GM23248 (cell line): Measurements from ENCODE around the gene SETBP1. TPM values are rescaled to one million over a fixed set of nuclear protein-coding genes. Genes with fewer than 3 reads are reported as not detected.
A peak's percentile ranks its signal among the peaks of the same experiment; 100 is the strongest.

Source experiments
- DNase-seq: peaks from one replicate; pipeline ENCODE4 v3.0.0-alpha.2; 2015
- H2AFZ ChIP-seq: fragments of 200-600 bp; sonication (generic); 2 replicates; pipeline ENCODE4 v1.6.1; 2016; ENCODE audit warnings: antibody characterized with exemption
- H3F3A ChIP-seq: fragments of 200-600 bp; sonication (generic); 2 replicates; pipeline ENCODE4 v1.6.1; 2016; ENCODE audit warnings: mild to moderate bottlenecking, antibody characterized with exemption, mixed run types; ENCODE audit not compliant: insufficient read depth
- H3K27ac ChIP-seq: fragments of 200-600 bp; sonication (generic); 2 replicates; pipeline ENCODE4 v1.5.1; 2016; ENCODE audit warnings: mild to moderate bottlenecking
- H3K27me3 ChIP-seq: fragments of 200-600 bp; sonication (generic); replicated peaks from 2 replicates; pipeline ENCODE4 v1.6.1; 2016; ENCODE audit warnings: mild to moderate bottlenecking; ENCODE audit not compliant: insufficient read depth
- H3K36me3 ChIP-seq: fragments of 200-600 bp; sonication (generic); 2 replicates; pipeline ENCODE4 v1.6.1; 2016; ENCODE audit warnings: low read depth, mild to moderate bottlenecking
- H3K4me1 ChIP-seq: fragments of 200-600 bp; sonication (generic); 2 replicates; pipeline ENCODE4 v1.6.1; 2016; ENCODE audit warnings: mild to moderate bottlenecking; ENCODE audit not compliant: insufficient read depth
- H3K4me2 ChIP-seq: fragments of 200-600 bp; sonication (generic); one replicate; pipeline ENCODE4 v1.6.1; 2016; ENCODE audit warnings: mild to moderate bottlenecking; ENCODE audit not compliant: unreplicated experiment
- H3K4me3 ChIP-seq: fragments of 200-600 bp; sonication (generic); 2 replicates; pipeline ENCODE4 v1.5.1; 2016; ENCODE audit warnings: mild to moderate bottlenecking
- H3K79me2 ChIP-seq: fragments of 200-600 bp; sonication (generic); 2 replicates; pipeline ENCODE4 v1.6.1; 2016; ENCODE audit warnings: mild to moderate bottlenecking; ENCODE audit not compliant: insufficient read depth
- H3K9ac ChIP-seq: fragments of 200-600 bp; sonication (generic); 2 replicates; pipeline ENCODE4 v1.6.1; 2016; ENCODE audit warnings: mild to moderate bottlenecking
- H3K9me2 ChIP-seq: fragments of 200-600 bp; sonication (generic); 2 replicates; pipeline ENCODE4 v1.6.1; 2016; ENCODE audit warnings: mixed run types, mild to moderate bottlenecking, moderate library complexity; ENCODE audit not compliant: insufficient read depth
- H3K9me3 ChIP-seq: fragments of 200-600 bp; sonication (generic); one replicate; pipeline ENCODE4 v1.6.1; 2017; ENCODE audit warnings: low read depth
- H4K20me1 ChIP-seq: fragments of 200-600 bp; sonication (generic); 2 replicates; pipeline ENCODE4 v1.6.0; 2016; ENCODE audit not compliant: insufficient read depth
- EZH2 ChIP-seq: fragments of 200-600 bp; sonication (generic); IDR thresholded peaks from 2 replicates; pipeline ENCODE4 v1.6.1; 2018; ENCODE audit warnings: antibody characterized with exemption, mild to moderate bottlenecking; ENCODE audit not compliant: insufficient read depth, poor library complexity, severe bottlenecking
- EZH2phosphoT487 ChIP-seq: fragments of 200-600 bp; sonication (generic); IDR thresholded peaks from 2 replicates; pipeline ENCODE4 v1.6.1; 2018; ENCODE audit warnings: antibody characterized with exemption, moderate library complexity, mild to moderate bottlenecking, low read depth; ENCODE audit not compliant: insufficient read depth
- WGBS, 2 experiments: methylation state at CpG; one replicate each; pipeline ENCODE4 v1.1.6; 2015 to 2017; ENCODE audit warnings: low lambda C conversion rate in 2 of 2, low coverage in 1 of 2; ENCODE audit errors: missing lambda C conversion rate in 2 of 2; 5-methylcytosine and 5-hydroxymethylcytosine counted together
- in situ Hi-C: fragments of 300-500 bp; cut with MboI; formaldehyde crosslinking; loops from 2 replicates; pipeline ENCODE4 v1.15.0; 2020
- polyA plus RNA-seq: library from polyadenylated mRNA; unstranded; fragments of >200 nt; fragmentation: Nextera tagmentation; extraction: Ambion mirVana; gene quantifications from 2 replicates; pipeline ENCODE4 v1.2.1, GENCODE V29; 2016
- total RNA-seq: library from RNA; depleted of rRNA; stranded (reverse); fragments of >200 nt; shearing (Covaris generic); gene quantifications from 2 replicates; pipeline ENCODE4 v1.2.3, GENCODE V29; 2014

Gene SETBP1
- total and polyA plus RNA-seq, 2 experiments from 2014 or later: 1.3 to 4.1 TPM

GRCh38 chr18:45004546-45005080 lies 323.9 kb downstream of the SETBP1 start:
- in situ Hi-C loops: no loop called here
- no peak overlapping the region for H3K4me2 ChIP-seq
- no peak overlapping the region for H3K9ac ChIP-seq
- no peak overlapping the region for H2AFZ ChIP-seq
- no peaks in the 10 kb centered on the region for H3K27me3 ChIP-seq
- H3F3A ChIP-seq: peaks cover 20% of the 10 kb centered on the region
- peaks cover 27% of the 10 kb centered on the region for H3K4me1 ChIP-seq
- WGBS, 2 experiments: 68 to 72% methylated on average over 3 of the region's 3 CpGs
- TF ChIP-seq EZH2 (no peak), EZH2phosphoT487 (no peak)
- H3K27ac ChIP-seq: no peak overlapping the region
- H4K20me1 ChIP-seq: no peaks in the 10 kb centered on the region
- H3K79me2 ChIP-seq: no peaks in the 10 kb centered on the region
- H3K9me3 ChIP-seq: no peaks in the 10 kb centered on the region
- no peaks in the 10 kb centered on the region for H3K9me2 ChIP-seq
- no peak overlapping the region for H3K4me3 ChIP-seq
- peak; percentile 7 for DNase-seq
- no peaks in the 10 kb centered on the region for H3K36me3 ChIP-seq

- in situ Hi-C loops: no loop called here
Observed at GRCh38 chr18:45006934-45007333, 326.2 kb downstream of the SETBP1 start.

GRCh38 chr18:45007531-45007930 lies 326.8 kb downstream of the SETBP1 start:
- WGBS, 2 experiments: 43 to 49% methylated on average over 2 of the region's 2 CpGs
- TF ChIP-seq EZH2phosphoT487: no peak
- TF ChIP-seq EZH2: no peak
- H3K27me3 ChIP-seq: no peaks in the 10 kb centered on the region
- no peaks in the 10 kb centered on the region for H3K9me3 ChIP-seq
- H3K4me2 ChIP-seq: peak overlapping the region; percentile 38
- no peak overlapping the region for H3K4me3 ChIP-seq
- in situ Hi-C loops: no loop called here
- H4K20me1 ChIP-seq: no peaks in the 10 kb centered on the region
- no peaks in the 10 kb centered on the region for H3K36me3 ChIP-seq
- no peaks in the 10 kb centered on the region for H3K9me2 ChIP-seq
- no peak overlapping the region for H2AFZ ChIP-seq
- H3F3A ChIP-seq: peaks cover 20% of the 10 kb centered on the region
- H3K27ac ChIP-seq: peak overlapping the region; percentile 37
- H3K4me1 ChIP-seq: peaks cover 29% of the 10 kb centered on the region
- no peaks in the 10 kb centered on the region for H3K79me2 ChIP-seq
- no peak overlapping the region for H3K9ac ChIP-seq
- DNase-seq: peak; percentile 70

More at GRCh38 chr18:45006934-45007333, 326.2 kb downstream of the SETBP1 start:
- H3K4me1 ChIP-seq: peaks cover 29% of the 10 kb centered on the region
- H2AFZ ChIP-seq: no peak overlapping the region
- TF ChIP-seq EZH2 (no peak), EZH2phosphoT487 (no peak)
- H3F3A ChIP-seq: peaks cover 20% of the 10 kb centered on the region
- DNase-seq: peak; percentile 66
- no peaks in the 10 kb centered on the region for H3K36me3 ChIP-seq
- no peak overlapping the region for H3K4me3 ChIP-seq
- no peaks in the 10 kb centered on the region for H3K9me3 ChIP-seq
- WGBS, 2 experiments: 47 to 52% methylated on average over 2 of the region's 2 CpGs
- peak overlapping the region; percentile 38 for H3K4me2 ChIP-seq
- no peaks in the 10 kb centered on the region for H3K9me2 ChIP-seq
- no peaks in the 10 kb centered on the region for H3K27me3 ChIP-seq
- H3K79me2 ChIP-seq: no peaks in the 10 kb centered on the region
- H3K9ac ChIP-seq: no peak overlapping the region
- no peaks in the 10 kb centered on the region for H4K20me1 ChIP-seq
- H3K27ac ChIP-seq: peak overlapping the region; percentile 37

GRCh38 chr18:45008694-45009413 lies 328.2 kb downstream of the SETBP1 start:
- no peaks in the 10 kb centered on the region for H3K9me3 ChIP-seq
- 93 to 94% methylated on average over 13 of the region's 13 CpGs for WGBS, 2 experiments
- H3K79me2 ChIP-seq: no peaks in the 10 kb centered on the region
- H4K20me1 ChIP-seq: no peaks in the 10 kb centered on the region
- no peaks in the 10 kb centered on the region for H3K9me2 ChIP-seq
- in situ Hi-C loops: no loop called here
- H2AFZ ChIP-seq: no peak overlapping the region
- no peak for DNase-seq
- H3F3A ChIP-seq: peaks cover 24% of the 10 kb centered on the region
- H3K27me3 ChIP-seq: no peaks in the 10 kb centered on the region
- no peaks in the 10 kb centered on the region for H3K36me3 ChIP-seq
- TF ChIP-seq EZH2 (no peak), EZH2phosphoT487 (no peak)
- H3K4me2 ChIP-seq: no peak overlapping the region
- H3K4me3 ChIP-seq: no peak overlapping the region
- H3K4me1 ChIP-seq: peaks cover 34% of the 10 kb centered on the region
- H3K27ac ChIP-seq: no peak overlapping the region
- no peak overlapping the region for H3K9ac ChIP-seq
